ENCODE data around the gene MRPL49. TPM values are rescaled to one million over a fixed set of nuclear protein-coding genes. Genes with fewer than 3 reads are reported as not detected.

The MRPL49 gene
- total and polyA plus RNA-seq, 9 of the 15 experiments (the other 6 are each of a cell fraction or from before 2014, with no cell fraction given), result 74.3 to 132 (median 91.2) TPM

DNA sequence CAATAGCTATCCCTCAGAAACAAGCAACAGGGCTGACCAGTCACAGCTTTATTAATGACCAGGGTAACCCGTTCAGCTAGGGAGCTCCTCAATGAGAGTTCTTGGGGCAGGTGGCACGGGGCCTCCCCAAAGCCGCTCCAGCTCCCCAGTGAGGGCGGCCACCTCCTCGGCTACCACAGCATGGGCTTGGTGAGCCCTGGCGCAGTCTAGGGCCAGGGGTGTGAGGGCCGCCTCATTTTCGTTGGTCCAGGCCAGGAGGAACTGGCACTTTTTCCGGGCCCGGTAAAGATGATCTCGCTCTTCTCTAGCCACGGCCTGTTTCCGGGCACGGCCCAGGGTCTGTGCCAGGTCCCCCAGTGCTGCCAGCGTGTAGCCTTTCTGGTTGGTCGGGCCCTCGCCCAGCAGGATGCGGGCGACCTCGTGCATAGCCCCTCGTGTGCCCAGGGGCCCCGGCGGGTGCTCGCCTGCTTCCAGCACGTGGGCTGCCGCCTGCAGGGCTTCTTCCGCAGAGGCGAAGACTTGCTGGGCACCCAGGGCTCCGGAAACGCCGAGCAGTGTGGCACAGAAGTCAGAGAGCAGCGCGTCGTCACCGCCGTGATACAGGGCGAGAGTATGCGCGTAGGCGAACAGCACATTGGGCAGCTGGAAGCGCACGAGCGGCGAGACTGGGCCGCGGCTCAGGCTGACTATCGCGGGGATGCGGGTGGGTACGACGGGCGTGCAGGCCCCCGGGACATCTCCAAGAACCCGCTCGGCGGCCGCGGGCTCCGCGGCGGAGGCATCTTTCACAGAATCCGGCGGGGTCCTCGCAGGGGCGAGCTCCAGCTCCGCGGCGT is 5.5 kb upstream of the MRPL49 start (continued):
- TF ChIP-seq, protein P1, sequence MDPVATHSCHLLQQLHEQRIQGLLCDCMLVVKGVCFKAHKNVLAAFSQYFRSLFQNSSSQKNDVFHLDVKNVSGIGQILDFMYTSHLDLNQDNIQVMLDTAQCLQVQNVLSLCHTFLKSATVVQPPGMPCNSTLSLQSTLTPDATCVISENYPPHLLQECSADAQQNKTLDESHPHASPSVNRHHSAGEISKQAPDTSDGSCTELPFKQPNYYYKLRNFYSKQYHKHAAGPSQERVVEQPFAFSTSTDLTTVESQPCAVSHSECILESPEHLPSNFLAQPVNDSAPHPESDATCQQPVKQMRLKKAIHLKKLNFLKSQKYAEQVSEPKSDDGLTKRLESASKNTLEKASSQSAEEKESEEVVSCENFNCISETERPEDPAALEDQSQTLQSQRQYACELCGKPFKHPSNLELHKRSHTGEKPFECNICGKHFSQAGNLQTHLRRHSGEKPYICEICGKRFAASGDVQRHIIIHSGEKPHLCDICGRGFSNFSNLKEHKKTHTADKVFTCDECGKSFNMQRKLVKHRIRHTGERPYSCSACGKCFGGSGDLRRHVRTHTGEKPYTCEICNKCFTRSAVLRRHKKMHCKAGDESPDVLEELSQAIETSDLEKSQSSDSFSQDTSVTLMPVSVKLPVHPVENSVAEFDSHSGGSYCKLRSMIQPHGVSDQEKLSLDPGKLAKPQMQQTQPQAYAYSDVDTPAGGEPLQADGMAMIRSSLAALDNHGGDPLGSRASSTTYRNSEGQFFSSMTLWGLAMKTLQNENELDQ (CRISPR knock-in tag; IDR thresholded peaks at IDR 0.05; ENCODE audit: borderline replicate concordance), result peak; percentile 91; the same call in 1 of the 2 replicates
- TF ChIP-seq XRCC4 (IDR thresholded peaks at IDR 0.05; ENCODE audit: extremely low read depth, insufficient read depth, insufficient read length), result no peak
- TF ChIP-seq, protein P2, sequence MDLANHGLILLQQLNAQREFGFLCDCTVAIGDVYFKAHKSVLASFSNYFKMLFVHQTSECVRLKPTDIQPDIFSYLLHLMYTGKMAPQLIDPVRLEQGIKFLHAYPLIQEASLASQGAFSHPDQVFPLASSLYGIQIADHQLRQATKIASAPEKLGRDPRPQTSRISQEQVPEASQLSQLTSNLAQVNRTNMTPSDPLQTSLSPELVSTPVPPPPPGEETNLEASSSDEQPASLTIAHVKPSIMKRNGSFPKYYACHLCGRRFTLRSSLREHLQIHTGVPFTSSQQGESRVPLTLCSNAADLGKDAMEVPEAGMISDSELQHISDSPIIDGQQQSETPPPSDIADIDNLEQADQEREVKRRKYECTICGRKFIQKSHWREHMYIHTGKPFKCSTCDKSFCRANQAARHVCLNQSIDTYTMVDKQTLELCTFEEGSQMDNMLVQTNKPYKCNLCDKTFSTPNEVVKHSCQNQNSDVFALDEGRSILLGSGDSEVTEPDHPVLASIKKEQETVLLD (IDR thresholded peaks at IDR 0.05), result no peak
- no peak for TF ChIP-seq ZNF384 (IDR thresholded peaks at IDR 0.05; ENCODE audit: low read depth, low read length)
- 0 out of 2 replicates have a peak, but pooled peaks have one; percentile 19 for TF ChIP-seq ZNF77 (CRISPR knock-in tag; IDR thresholded peaks at IDR 0.05)
- TF ChIP-seq HDAC6 (IDR thresholded peaks at IDR 0.05; ENCODE audit: low read depth, low read length), result no peak
- 0 out of 2 replicates have a peak, but pooled peaks have one; percentile 64 for TF ChIP-seq POLR2AphosphoS2 (IDR thresholded peaks at IDR 0.05; ENCODE audit: low read length)
- TF ChIP-seq FOXA3 (CRISPR knock-in tag; conservative IDR thresholded peaks at IDR 0.05 in 1 of 2, IDR thresholded peaks at IDR 0.05 in 1 of 2), result no peak
- TF ChIP-seq CCAR2 (IDR thresholded peaks at IDR 0.05; ENCODE audit: low read depth, low read length), result no peak
- TF ChIP-seq FUS (optimal IDR thresholded peaks at IDR 0.05; ENCODE audit: low read depth, low read length), result peak; percentile 11
- TF ChIP-seq, protein P3, sequence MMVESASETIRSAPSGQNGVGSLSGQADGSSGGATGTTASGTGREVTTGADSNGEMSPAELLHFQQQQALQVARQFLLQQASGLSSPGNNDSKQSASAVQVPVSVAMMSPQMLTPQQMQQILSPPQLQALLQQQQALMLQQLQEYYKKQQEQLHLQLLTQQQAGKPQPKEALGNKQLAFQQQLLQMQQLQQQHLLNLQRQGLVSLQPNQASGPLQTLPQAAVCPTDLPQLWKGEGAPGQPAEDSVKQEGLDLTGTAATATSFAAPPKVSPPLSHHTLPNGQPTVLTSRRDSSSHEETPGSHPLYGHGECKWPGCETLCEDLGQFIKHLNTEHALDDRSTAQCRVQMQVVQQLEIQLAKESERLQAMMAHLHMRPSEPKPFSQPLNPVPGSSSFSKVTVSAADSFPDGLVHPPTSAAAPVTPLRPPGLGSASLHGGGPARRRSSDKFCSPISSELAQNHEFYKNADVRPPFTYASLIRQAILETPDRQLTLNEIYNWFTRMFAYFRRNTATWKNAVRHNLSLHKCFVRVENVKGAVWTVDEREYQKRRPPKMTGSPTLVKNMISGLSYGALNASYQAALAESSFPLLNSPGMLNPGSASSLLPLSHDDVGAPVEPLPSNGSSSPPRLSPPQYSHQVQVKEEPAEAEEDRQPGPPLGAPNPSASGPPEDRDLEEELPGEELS (CRISPR knock-in tag; IDR thresholded peaks at IDR 0.05; ENCODE audit: borderline replicate concordance), result peak; percentile 95
- TF ChIP-seq ZNF764 (CRISPR knock-in tag; IDR thresholded peaks at IDR 0.05; ENCODE audit: low read depth), result no peak
- TF ChIP-seq BCL6 (CRISPR knock-in tag; IDR thresholded peaks at IDR 0.05), result no peak
- TF ChIP-seq ZNF212 (CRISPR knock-in tag; IDR thresholded peaks at IDR 0.05), result no peak
- TF ChIP-seq, protein P4, sequence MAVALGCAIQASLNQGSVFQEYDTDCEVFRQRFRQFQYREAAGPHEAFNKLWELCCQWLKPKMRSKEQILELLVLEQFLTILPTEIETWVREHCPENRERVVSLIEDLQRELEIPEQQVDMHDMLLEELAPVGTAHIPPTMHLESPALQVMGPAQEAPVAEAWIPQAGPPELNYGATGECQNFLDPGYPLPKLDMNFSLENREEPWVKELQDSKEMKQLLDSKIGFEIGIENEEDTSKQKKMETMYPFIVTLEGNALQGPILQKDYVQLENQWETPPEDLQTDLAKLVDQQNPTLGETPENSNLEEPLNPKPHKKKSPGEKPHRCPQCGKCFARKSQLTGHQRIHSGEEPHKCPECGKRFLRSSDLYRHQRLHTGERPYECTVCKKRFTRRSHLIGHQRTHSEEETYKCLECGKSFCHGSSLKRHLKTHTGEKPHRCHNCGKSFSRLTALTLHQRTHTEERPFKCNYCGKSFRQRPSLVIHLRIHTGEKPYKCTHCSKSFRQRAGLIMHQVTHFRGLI (CRISPR knock-in tag; IDR thresholded peaks at IDR 0.05), result no peak
- TF ChIP-seq, protein P5, sequence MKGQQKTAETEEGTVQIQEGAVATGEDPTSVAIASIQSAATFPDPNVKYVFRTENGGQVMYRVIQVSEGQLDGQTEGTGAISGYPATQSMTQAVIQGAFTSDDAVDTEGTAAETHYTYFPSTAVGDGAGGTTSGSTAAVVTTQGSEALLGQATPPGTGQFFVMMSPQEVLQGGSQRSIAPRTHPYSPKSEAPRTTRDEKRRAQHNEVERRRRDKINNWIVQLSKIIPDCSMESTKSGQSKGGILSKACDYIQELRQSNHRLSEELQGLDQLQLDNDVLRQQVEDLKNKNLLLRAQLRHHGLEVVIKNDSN (CRISPR knock-in tag; IDR thresholded peaks at IDR 0.05), result peak; percentile 56
- no peak for TF ChIP-seq ZNF717 (CRISPR knock-in tag; IDR thresholded peaks at IDR 0.05)
- no peak for TF ChIP-seq RBM39 (optimal IDR thresholded peaks at IDR 0.05; ENCODE audit: low read depth, low read length)
